Left lung (tissue), 10 donors: Measurements from ENCODE around the gene CCDC102A. TPM values are rescaled to one million over a fixed set of nuclear protein-coding genes. Genes with fewer than 3 reads are reported as not detected.

Experiments
- ATAC-seq: fragments of 200-7000 bp; cut with Tn5 transposase; one replicate; pipeline ENCODE4 v1.9.1; 2020; ENCODE audit warnings: moderate library complexity
- DNase-seq, 4 donors: peaks; one replicate each; pipeline ENCODE4 v3.0.0-alpha.2; 2013 to 2020
- H3K27ac ChIP-seq, 2 donors: fragments of 200-600 bp; sonication (generic) in 1 of 2; one replicate each; pipeline versions ENCODE4 v1.5.0 to v1.8.0; 2020 to 2021
- H3K27me3 ChIP-seq, 2 donors: fragments of 200-600 bp; sonication (generic) in 1 of 2; one replicate each; pipeline versions ENCODE4 v1.5.0 to v1.8.0; 2020 to 2021
- H3K36me3 ChIP-seq, 2 donors: fragments of 200-600 bp; sonication (generic) in 1 of 2; one replicate each; pipeline versions ENCODE4 v1.5.0 to v1.8.0; 2020 to 2021
- H3K4me1 ChIP-seq, 2 donors: fragments of 200-600 bp; one replicate each; pipeline ENCODE4 v1.8.0; 2021
- H3K4me3 ChIP-seq, 2 donors: fragments of 200-600 bp; sonication (generic) in 1 of 2; one replicate each; pipeline versions ENCODE4 v1.5.0 to v1.8.0; 2020 to 2021; ENCODE audit warnings: mild to moderate bottlenecking in 1 of 2
- H3K9me3 ChIP-seq, 2 donors: fragments of 200-600 bp; sonication (generic) in 1 of 2; one replicate each; pipeline versions ENCODE4 v1.5.0 to v1.8.0; 2020 to 2021
- CTCF ChIP-seq, 2 donors: fragments of 200-600 bp; sonication (generic) in 1 of 2; IDR thresholded peaks; one replicate each; pipeline versions ENCODE4 v1.5.0 to v1.8.0; 2021; ENCODE audit warnings: antibody characterized with exemption in 2 of 2
- intact Hi-C, 2 donors: fragments of 100-400 bp; cut with DNase I; formaldehyde crosslinking; loops; one replicate each; pipeline versions ENCODE4 v1.11.2 to v1.14.2; 2022
- polyA plus RNA-seq, 6 donors: library from polyadenylated mRNA; unstranded; fragments of 120-200 nt; gene quantifications; one replicate each; pipeline ENCODE4 v1.2.1, GENCODE V29; 2013; ENCODE audit not compliant: insufficient read length in 6 of 6
- total RNA-seq, 2 donors: library from RNA; stranded (reverse); fragmentation: NEBNext Ultra II Directional; extraction: Animal tissue kit (Norgen Biotek cat#: 25700); gene quantifications; one replicate each; pipeline ENCODE4 v1.2.1, GENCODE V29; 2021
- donor health status: DM: no; HTN: yes; CAD: no.
- donor health status: DM: no; HTN: no; CAD: no.

CCDC102A gene
- total and polyA plus RNA-seq, 8 donors: 5.2 to 18.4 (median 13.0) TPM

DNA sequence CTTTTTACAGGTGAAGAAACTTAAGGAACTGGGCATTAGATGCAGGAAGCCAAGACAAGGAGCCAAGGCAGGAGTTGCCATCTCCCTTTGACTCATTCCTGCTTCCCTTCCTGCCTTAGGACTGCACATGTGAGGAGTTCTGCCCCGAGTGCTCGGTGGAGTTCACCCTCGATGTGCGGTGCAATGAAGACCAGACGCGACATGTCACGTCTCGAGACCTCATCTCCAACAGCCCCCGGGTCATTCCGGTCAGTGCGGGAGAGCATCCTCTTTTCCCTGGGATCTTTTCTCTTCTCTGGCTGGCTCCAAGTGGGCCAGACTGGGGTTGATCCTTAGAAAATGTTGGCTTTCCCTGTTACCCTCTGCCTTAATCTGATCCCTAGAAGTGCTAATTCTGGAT is 67.3 kb downstream of the CCDC102A start:
- no peak for ATAC-seq
- Histone ChIP-seq H3K36me3 (peaks cover 0 to 94% of the 10 kb centered on the region in 2 donors), H3K27me3 (no peaks in the 10 kb centered on the region), H3K9me3 (no peaks in the 10 kb centered on the region), H3K4me1 (peaks cover 12 to 48% of the 10 kb centered on the region in 2 donors), H3K4me3 (no peak overlapping the region), H3K27ac (no peak overlapping the region)
- no peak for DNase-seq
- intact Hi-C loops: no loop called here
- TF ChIP-seq CTCF (IDR thresholded peaks at IDR 0.05): no peak

- no peak for ATAC-seq
Observed at GRCh38 chr16:57468346-57468745, 68.0 kb downstream of the CCDC102A start.

DNA sequence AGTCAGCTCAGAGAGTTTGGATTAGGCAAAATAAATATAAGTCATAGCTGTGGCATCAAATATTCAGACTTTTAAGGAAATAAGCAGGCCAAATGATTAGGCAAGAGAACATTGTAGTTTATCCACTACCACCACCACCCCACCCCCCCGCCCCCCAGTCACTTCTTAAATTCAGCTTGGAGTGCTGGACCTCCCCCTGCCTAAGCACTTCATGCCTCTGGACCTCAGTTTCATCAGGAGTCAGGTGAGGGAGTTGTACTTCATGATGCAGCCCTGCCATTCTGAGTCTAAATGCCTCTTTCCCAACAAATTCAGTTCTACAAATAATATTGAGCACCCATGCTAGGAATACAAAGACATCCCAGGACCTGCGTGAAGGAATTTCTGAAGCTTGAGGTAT is 71.8 kb downstream of the CCDC102A start:
- Histone ChIP-seq H3K36me3 (peaks cover 0 to 68% of the 10 kb centered on the region in 2 donors), H3K27me3 (no peaks in the 10 kb centered on the region), H3K4me1 (peaks cover 11 to 31% of the 10 kb centered on the region in 2 donors), H3K9me3 (no peaks in the 10 kb centered on the region), H3K27ac (no peak overlapping the region), H3K4me3 (no peak overlapping the region)
- intact Hi-C loops: loop anchor here in 1 of 2 donors (5.0 kb wide), 1 partner anchor 53 kb away; no protein-coding TSS in a partner anchor
- TF ChIP-seq CTCF (IDR thresholded peaks at IDR 0.05): no peak
- DNase-seq (no peak), ATAC-seq (peak; percentile 50)

More at GRCh38 chr16:57468346-57468745, 68.0 kb downstream of the CCDC102A start:
- peaks cover 0 to 92% of the 10 kb centered on the region in 2 donors for H3K36me3 ChIP-seq
- H3K4me1 ChIP-seq: peaks cover 18 to 55% of the 10 kb centered on the region in 2 donors
- no peak for DNase-seq
- H3K27me3 ChIP-seq: no peaks in the 10 kb centered on the region
- H3K27ac ChIP-seq: no peak overlapping the region
- TF ChIP-seq CTCF (IDR thresholded peaks at IDR 0.05): no peak
- H3K4me3 ChIP-seq: no peak overlapping the region
- H3K9me3 ChIP-seq: no peaks in the 10 kb centered on the region
- intact Hi-C loops: no loop called here

GRCh38 chr16:57462978-57463362 is 73.4 kb downstream of the CCDC102A start:
- H3K27me3 ChIP-seq: no peaks in the 10 kb centered on the region
- no peaks in the 10 kb centered on the region for H3K9me3 ChIP-seq
- H3K36me3 ChIP-seq: peaks cover 0 to 68% of the 10 kb centered on the region in 2 donors
- H3K4me1 ChIP-seq: peaks cover 11 to 31% of the 10 kb centered on the region in 2 donors
- H3K27ac ChIP-seq: peak overlapping the region; percentile 71 to 86
- intact Hi-C loops: loop anchor here in 1 of 2 donors (5.0 kb wide), 1 partner anchor 54 kb away; no protein-coding TSS in a partner anchor
- no peak for TF ChIP-seq CTCF (IDR thresholded peaks at IDR 0.05)
- peak overlapping the region; percentile 94 to 96 for H3K4me3 ChIP-seq
- DNase-seq: no peak
- ATAC-seq: peak; percentile 57

DNA sequence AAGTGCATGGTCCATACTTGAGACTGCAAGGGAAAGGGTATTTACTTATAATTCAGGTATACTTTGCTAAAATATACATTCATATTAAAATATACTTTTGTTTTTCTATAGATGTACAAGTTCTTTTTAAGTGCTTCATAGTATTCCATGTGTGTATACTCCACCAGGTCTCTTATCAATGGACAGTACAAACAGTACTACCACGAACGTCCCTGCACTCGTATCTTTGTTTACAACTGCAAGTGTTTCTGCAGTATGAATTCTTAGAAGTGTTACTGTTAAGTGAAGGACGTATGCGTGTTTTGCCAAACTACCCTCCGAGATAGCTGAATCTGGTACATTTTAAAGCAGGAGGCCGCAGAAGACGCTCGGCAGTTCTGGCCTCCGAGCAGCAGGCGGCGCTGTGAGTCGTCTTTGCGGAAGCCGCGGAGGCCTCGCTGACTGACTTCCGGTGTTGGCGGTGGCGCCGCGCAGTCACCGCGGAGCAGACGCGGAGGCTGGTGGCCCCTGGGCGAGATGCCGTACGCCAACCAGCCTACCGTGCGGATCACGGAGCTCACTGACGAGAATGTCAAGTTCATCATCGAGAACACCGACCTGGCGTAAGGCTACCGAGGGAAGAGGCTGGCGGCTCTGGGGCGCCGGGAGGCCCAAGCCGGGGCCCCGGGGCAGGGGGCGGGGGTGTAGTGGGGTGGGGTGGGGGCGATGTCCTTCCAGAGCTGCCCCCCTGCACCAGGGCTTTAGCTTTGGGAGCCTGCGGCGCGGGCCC is 74.0 kb downstream of the CCDC102A start, which contains the start of gene POLR2C:
POLR2C (plus strand) TSS at position 471 of the 769 bp plus-strand sequence; CDS start at position 517, 46 bp downstream.
- intact Hi-C loops: loop anchor here in 1 of 2 donors (5.0 kb wide), 1 partner anchor 55 kb away; no protein-coding TSS in a partner anchor
- TF ChIP-seq CTCF (IDR thresholded peaks at IDR 0.05): peak; percentile 93 to 99

More for the DNA sequence above, 74.0 kb downstream of the CCDC102A start, which contains the start of gene POLR2C:
- Histone ChIP-seq H3K4me1 (peaks cover 11 to 30% of the 10 kb centered on the region in 2 donors), H3K36me3 (peaks cover 0 to 68% of the 10 kb centered on the region in 2 donors), H3K9me3 (no peaks in the 10 kb centered on the region), H3K4me3 (peak within 1 kb of the TSS; percentile 94 to 96), H3K27me3 (no peaks in the 10 kb centered on the region), H3K27ac (peak within 1 kb of the TSS; percentile 71 to 86)
- DNase-seq (peak; percentile 77 to 98 (median 90)), ATAC-seq (peak; percentile 94)
